SU-DHL-6 (cell line): ENCODE results near the gene JAM2.

Experiments
- CTCF ChIP-seq: fragments of 200-600 bp; sonication (generic); IDR thresholded peaks from one replicate; pipeline ENCODE4 v1.5.1; 2017; ENCODE audit warnings: antibody characterized with exemption, mild to moderate bottlenecking, low read length, moderate library complexity; ENCODE audit not compliant: insufficient read depth, poor library complexity, severe bottlenecking
- EZH2phosphoT487 ChIP-seq: fragments of 200-600 bp; sonication (generic), shearing (Covaris generic); conservative IDR thresholded peaks from 2 replicates; pipeline ENCODE4 v1.6.1; 2018; ENCODE audit warnings: mild to moderate bottlenecking, antibody characterized with exemption, low read length, moderate library complexity, mixed read lengths

DNA sequence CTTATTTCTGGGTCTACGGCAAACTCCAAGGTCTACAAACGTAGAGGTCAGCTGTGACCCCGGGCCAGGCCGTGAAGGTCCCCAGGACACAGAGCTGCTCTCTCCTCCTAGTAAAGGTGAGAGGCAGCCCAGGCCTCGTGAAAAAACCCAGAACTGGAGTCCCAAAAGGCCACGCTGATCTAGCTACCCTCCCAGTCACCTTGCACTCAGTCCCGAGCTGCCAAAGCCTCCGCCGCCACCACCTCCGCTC lies 95.5 kb downstream of the JAM2 start:
- TF ChIP-seq CTCF (no peak), EZH2phosphoT487 (no peak)
